LNCAP (cell line): Measurements from ENCODE around the gene FGGY.

Experiments used
- TF ChIP-seq, protein P1 (sequence below): fragments of 450-650 bp; IDR thresholded peaks from 2 replicates; pipeline ENCODE4 v1.5.1; 2017; ENCODE audit warnings: mild to moderate bottlenecking

Gene FGGY

DNA sequence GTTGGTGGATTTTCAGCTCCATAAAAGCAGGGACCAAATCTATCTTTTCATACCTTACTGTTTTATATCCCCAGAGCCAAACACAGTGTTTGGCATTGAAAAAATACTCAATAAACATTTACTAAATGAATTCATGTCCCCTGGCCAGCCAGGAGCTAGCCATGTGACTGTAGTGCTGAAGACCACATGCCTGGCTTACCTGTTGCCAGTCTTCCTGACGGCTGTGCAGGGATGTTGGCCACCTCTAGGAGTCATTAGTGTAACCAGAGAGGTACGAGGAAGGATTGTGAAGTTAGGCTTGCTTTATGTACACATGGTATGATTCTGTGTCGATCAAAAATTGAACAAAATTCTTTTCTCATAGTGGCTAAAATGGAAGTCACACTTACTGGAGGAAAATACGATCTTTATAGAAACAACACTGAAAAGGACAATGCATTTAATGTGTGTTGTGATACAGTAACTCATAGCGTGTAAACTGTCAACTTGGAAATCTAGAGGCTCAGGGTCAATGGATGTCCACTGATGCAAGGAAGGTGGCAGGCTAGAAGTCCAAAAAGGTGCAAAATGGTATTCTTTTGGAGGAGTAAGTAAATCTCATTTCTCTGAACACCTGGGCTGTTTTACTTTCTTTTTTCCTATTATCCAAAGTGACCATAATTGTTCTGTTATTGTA lies 60.9 kb downstream of the FGGY start:
- TF ChIP-seq, protein P1, sequence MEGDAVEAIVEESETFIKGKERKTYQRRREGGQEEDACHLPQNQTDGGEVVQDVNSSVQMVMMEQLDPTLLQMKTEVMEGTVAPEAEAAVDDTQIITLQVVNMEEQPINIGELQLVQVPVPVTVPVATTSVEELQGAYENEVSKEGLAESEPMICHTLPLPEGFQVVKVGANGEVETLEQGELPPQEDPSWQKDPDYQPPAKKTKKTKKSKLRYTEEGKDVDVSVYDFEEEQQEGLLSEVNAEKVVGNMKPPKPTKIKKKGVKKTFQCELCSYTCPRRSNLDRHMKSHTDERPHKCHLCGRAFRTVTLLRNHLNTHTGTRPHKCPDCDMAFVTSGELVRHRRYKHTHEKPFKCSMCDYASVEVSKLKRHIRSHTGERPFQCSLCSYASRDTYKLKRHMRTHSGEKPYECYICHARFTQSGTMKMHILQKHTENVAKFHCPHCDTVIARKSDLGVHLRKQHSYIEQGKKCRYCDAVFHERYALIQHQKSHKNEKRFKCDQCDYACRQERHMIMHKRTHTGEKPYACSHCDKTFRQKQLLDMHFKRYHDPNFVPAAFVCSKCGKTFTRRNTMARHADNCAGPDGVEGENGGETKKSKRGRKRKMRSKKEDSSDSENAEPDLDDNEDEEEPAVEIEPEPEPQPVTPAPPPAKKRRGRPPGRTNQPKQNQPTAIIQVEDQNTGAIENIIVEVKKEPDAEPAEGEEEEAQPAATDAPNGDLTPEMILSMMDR, result no peak

DNA sequence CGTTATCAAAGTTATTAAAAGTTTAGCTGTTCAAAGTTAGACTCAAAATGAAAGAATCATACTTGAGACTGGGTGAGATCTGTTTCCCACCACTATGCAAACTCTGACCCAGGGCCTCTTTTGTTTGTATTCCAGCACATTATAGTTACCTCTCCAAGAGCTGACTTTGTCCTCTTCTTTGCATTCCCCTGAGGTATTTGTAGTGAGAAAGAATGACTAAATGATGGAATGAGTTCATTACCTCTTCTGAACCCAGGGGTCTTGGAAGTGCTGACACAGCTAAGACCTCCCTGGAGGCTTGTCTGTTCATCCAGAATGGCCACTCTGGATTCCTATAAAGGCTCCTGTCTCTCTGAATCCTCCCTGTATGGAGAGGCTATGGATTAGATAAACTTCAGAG lies 62.4 kb downstream of the FGGY start:
- TF ChIP-seq, protein P1, result no peak

DNA sequence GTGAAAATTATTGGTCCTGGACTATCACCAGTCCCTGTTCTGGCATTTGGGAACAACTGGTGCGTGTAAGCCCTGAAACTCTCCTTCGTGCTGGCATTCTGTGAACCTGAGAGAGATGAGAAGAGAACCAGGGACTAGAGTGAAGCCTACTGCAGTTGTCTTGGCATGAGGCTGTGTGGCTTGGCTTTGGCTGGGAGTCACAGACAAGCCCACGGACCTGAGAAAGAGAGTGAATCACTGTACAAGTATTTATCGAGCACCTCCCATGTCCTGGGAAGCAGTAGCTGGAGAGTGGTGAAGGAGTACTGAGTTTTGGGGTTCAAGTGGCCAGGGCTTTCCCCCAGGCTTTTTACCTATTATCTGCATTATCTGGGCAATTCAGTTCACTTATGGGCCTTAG lies 63.3 kb downstream of the FGGY start:
- TF ChIP-seq, protein P1, result no peak

DNA sequence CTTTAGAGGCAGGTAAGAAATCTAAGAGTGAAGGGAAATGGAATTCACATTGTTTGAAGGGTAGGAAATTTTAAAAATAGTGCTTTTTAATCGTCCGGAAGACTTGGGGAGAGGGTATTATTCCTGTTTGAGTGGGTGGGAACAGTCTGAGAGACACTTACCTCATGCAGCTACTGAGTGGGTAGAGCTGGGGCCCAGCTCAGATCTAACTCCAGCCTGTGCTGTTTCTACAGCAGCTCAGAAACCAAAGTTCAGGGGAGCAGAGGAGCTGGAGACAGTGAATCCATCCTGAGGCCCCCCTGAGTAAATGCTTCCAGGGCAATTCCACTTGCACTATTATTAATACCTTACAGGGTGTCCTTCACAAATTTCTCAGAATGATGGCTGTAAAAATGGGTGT lies 63.8 kb downstream of the FGGY start:
- TF ChIP-seq, protein P1, result no peak

DNA sequence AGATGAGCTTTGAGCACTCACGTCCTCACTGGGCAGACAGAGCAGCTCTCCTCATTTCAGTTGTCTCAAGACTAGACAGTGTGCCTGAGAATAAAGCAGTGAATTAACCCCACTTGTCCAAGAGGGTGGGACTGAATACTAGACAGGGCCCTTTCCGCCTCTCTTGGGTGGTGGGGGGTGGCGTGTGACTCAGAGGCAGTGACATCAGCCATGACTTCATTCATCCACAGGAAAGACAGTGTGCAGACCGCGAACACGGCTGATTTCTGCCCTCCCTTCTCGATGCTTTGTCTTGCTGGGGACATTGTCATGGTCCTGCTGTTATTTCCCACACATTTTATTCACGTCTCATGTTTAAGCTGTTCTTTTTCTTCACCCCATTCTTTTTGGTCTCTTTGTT lies 64.9 kb downstream of the FGGY start:
- TF ChIP-seq, protein P1, result no peak

DNA sequence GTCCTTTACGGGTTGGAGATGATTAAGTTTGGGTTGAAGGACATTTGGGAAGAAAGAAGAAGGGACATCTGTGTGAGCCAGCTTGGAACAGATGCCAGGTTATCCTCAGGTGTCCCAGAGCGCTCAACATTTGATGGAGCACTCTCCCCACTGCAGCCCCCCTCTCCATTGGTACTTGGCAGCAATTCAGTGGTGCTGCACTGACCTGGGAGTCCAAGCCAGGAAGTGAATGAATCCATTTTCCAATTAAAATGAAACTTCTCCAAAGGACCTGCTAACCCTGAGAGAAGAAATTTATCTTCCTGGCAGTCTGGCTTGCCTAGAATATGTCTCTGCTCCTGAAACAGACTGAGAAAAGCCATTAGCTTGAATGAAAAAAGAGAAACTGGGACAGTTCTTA lies 67.1 kb downstream of the FGGY start:
- TF ChIP-seq, protein P1, result no peak

DNA sequence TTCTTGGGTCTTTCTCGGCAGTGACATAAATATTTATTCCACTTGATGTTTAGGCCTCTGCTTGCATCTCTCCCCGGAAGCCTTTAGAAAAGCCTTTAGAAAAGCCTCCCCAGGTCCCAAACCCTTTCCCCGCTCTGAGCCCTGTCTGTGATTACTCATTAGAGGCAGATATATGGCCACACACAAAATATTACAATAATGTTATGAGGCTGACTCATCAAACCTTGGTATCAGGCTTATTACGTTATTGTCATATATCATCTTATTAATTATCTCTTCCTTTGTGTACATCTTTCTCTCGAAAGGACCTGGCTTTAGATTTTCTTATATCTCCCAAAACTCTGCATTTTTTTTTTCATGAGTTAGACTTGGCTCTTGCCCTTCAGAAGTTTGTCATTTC lies 69.5 kb downstream of the FGGY start:
- TF ChIP-seq, protein P1, result no peak
